CD4-positive, alpha-beta T cell treated with Interleukin-6 for 4 hours (primary cell): Measurements from ENCODE around the gene HYAL1.

Experiments
- DNase-seq: peaks from one replicate; pipeline ENCODE4 v3.0.0-alpha.2; 2020; ENCODE audit warnings: mixed read lengths

Gene HYAL1

DNA sequence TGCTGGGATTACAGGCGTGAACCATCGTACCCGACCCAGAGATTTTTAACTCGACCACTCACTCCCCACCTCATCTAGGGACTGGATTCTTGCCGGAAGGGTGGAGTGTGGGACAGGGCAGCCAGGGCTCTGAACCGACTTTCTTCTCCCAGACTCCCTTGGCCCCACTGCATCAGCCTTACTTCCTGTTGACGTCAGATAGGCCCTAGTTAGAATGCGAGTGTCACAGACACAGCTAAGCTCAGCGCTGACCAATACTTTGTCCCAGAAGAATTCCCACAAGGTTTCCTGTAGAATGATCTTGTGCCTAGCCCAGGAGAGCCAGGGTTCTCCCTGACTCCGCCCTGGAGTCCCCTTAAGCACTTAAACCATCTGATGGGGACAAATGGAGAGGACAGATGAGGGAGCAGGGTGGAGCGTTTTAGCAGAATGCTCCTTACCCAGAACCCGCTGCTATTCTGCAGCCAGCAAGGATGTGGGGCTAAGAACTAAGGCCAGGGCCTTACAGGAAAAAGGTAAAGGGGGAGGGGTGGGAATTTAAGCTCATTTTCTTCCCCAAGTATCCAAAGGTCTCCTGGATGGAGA is 30.5 kb upstream of the HYAL1 start:
- no peak for DNase-seq

DNA sequence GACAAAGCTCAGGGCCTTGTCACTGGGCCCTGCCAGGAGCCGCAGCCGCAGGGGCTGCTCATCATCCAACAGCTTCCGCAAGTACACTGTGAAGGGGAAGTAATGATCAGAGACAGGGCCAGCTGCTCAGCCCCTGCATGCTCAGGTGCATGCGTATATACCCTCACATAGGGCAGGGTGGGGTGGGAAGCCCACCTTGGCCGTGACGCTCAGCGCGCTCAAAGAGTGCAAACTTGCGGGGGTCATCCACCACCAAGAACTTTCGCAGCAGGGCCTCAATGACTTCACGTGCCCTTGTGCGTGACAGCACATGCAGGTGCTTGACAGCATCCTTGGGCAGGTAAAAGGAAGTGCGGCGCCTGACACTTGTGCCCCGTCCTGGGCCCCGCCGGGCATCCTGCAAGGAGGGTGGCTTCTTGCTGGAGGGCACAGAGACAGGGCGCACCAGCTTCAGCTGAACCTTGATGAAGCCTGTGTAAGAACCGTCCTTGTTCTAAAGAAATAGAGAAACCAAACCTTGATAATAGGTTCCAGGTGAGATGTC is 28.1 kb upstream of the HYAL1 start:
- DNase-seq = no peak

GRCh38 chr3:50330330-50330729 is 27.0 kb upstream of the HYAL1 start:
- DNase-seq = no peak

- peak; percentile 97 for DNase-seq
These were observed 24.7 kb upstream of the HYAL1 start, which contains the start of gene TUSC2 for GRCh38 chr3:50327943-50328691. Gene TUSC2 (minus strand): TSS chr3:50328223. CDS start chr3:50328099, 124 bp downstream.

DNA sequence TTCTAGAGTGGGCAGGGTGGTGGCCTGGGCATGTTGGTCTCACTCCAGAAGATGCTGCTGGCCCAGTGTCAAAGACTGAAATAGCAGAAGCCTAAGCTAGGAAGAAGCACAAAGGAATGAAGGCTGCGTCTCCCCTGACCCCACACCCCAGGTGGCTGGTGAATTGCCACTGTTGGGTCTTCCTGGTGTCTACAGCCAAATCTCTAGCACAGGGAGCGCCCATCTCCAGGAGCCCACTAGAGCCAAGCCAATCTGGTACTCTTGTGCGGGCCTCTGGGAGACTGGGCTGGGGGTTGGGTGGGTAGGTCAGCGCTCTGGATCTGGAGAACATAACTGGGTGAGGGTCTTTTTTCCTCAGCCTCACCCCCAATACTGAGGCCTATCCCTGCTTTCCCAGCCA is 23.8 kb upstream of the HYAL1 start:
- no peak for DNase-seq

GRCh38 chr3:50326182-50326541 is 22.8 kb upstream of the HYAL1 start:
- DNase-seq = no peak

DNA sequence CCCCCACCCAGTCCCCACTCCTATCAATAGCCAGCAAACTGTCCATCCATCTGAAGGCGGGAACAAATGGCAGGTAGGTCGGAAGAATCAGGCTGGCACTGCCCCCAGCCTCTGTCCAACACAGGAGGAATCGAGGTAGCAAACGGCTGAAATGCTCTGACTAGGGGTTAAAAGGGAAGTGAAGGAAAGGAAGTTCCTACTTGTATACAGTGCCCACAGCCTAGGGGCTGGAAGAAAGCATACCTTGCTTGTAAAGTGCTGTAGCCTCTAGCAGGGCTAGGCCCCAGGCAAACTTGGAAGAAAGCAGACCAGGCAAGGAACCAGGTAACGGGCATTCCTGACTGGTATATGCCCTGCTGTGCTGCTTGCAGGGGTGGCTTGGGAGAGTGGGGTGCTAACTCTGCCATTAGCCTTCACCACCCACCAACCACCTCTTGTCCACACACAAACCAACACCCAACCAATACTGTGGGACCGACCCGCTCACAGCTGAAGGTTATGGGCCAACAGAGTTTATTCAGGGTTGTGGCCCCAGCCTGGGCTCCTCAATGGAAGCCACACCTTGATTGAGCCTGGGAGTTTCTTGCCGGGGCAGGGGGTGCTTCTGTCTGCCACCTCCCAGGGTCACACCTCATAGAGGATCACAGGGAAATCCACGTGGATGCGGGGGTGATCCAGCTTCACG is 22.3 kb upstream of the HYAL1 start:
- DNase-seq = no peak

DNA sequence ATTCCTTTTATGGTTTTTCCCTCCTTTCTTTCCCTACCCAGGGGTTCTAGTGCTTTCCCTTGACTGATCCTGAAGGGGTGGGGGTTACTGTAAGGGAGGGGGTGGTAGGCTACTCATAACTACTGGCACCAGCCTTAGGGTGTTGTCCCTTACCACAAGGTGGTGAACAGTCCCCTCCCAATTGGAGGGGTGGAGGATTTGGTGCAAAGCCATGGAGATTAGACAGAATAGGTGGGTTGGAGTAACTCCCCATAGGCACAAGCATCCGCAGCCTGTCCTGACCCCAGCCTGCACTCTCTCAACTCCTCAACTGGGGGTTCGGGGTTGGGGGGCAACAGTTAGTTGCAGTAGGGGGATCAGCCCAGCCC is 21.7 kb upstream of the HYAL1 start:
- DNase-seq = no peak

DNA sequence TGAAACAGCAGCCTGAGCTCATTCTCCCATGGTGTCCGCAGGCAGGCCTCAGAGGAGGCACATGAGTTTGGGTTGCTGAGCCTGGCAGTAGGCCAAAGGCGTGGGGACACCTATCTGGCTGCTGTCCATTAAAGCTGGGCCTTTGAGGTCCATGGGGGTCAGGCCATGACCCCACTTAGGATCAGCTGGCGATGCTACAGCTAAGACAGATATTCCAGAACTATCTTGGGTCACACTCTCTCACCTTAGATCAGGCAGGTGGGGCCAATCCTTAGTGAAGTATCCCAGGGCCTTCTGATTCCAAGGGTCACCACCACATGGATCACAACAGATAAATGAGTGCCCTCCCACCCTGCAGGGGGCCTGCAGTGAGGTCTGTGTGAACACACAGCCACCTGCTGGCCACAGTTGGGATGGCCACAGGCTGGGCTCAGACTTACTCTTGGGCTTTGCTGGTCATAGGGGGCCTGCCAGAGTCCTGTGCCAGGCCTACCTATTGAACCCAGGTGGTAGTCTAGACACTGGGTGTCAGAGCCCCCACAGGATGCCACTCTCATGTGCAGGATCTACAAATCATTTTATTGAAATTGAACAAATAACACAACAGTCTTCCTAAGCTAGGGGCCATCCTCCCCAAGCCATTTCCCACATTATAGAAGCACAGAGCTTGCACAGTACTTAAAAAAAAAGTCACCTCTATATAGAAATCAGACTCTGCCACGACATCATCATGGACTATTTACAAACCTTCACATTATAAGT is 21.2 kb upstream of the HYAL1 start:
- peak; percentile 67 for DNase-seq

- no peak for DNase-seq
These were observed 20.3 kb upstream of the HYAL1 start for GRCh38 chr3:50323614-50324199.

DNA sequence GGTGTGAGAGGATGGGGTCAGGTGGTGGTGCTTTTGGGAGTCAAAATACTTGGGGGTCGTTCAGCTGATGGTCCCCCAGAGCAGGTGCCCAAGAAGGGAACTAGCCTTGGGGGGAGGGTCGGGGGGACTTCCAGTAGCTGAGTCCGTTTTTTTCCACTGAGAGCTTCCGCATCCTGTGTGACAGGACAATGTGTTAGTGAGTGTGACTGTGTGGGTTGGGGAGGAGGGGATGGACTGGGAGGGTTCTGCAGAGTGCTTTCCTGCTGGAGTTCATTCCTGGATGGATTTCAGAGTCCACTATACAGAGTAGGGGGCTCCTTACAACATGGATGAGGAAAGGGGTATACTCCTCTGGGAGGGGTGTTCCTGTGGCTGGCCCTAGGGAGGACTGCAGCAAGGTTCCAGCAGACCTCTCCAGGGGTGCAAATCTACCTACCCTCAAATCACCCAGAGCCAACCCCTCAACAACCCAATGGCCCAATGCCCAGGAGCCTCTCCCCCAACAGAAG is 19.8 kb upstream of the HYAL1 start:
- no peak for DNase-seq

DNA sequence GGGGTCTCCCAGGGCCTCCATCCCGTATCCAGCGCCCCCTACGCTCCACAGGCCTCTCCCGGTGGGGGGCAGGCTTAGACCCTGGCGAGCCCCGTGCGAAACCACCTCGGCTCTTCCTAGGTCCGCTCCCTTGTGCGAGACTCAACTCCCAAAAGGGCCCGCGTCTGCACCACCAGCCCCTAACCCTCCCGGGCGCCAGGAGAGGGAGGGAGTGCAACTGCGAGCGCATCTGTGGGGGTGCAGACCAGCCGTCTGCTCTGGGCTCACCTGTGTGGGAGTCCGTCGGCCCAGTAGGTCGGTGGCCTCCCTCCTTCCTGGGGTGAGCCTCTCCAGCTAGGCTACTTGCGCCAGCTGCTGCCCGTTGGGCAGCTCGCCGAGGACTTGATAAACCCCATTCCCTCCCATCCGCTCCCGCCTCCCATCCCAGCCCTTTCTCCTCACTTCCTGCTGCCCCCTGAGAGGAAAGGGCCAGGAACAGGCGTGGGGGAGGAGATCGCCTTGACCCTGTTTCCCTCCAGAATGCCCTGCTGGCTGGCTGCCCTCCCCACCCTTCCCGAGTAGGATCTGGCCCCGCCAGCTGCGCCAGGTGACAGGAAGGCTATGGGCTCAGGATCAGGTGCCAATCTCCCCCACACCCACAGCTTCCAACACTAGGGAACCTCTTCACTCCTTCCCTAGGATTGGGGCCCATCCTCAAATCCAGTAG is 19.2 kb upstream of the HYAL1 start, which contains the start of gene HYAL2:
TSS of gene HYAL2 (minus strand) at position 360 of the 706 bp plus-strand sequence. CDS start 2,256 bp downstream, outside the sequence.
- DNase-seq = no peak

DNA sequence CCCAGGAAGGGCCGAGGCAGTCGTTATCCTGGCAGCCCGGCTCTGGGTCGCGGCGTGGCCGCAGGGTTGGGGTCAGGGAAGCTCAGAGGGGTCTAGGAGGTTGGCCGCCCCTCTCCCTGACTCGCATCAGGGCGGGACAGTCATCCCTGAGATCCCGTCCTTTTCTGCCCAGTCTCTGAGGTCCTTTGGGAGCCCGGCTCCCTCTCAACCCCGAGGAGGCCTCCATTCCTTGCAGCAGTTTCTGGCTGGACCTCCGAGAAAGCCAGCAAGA is 18.7 kb upstream of the HYAL1 start:
- DNase-seq = no peak

- peak; percentile 88 for DNase-seq
These were observed 18.2 kb upstream of the HYAL1 start for GRCh38 chr3:50321336-50322114.

- DNase-seq = peak; percentile 79
These were observed 17.5 kb upstream of the HYAL1 start for GRCh38 chr3:50320853-50321335.

DNA sequence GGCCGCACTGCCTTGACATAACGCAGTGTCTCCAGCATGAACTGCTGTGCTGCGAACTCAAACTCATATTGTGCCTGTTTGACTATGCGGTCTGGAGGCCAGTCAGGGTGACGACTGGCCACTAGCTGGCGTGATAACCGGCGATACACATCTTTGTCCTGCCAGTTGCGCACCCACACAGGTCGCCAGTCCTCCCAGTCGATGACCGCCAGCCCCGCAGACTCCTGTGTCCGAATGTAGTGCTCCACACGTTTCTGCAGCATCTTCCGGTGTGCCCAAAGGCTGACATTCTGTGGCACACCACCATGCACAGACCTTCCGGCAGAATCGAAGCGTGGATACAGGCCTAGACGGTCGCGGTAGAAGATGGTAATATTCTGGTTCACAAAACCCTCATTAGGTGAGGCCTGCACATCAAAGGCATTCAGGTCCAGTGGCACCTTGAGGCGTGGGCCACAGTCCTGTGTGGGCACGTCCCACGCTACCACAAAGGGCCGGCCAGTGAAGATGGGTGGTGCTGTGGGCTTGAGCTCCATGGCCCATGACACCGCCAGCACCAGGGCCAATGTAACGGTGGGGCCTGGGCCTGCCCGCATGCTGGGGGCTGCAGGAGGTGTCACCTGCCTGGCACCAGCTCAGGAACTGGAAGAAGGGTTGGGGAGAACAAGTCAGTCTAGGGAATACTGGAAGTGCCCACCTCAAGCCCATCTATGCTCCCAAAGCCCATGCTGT is 16.7 kb upstream of the HYAL1 start:
- no peak for DNase-seq

GRCh38 chr3:50319181-50319893 is 16.0 kb upstream of the HYAL1 start:
- no peak for DNase-seq

DNA sequence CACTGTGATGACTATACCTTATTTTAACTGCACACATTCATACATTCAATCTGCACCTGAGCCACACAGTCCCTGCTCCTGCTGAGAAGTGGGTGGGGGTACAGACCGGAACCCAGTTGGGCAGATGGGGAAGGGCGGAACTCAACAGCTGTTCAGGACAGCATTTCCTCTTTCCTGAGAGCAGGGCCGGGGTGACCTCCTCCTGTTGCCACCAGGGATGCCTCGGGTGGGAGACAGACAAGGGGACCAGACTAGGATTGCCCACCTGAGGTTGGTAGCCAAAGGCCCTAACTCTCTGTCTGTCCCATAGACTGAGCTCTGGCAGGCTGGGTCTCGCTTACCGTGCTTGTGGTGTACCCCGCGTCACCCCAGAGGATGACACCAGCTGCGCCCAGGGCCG is 15.2 kb upstream of the HYAL1 start:
- DNase-seq = no peak

DNA sequence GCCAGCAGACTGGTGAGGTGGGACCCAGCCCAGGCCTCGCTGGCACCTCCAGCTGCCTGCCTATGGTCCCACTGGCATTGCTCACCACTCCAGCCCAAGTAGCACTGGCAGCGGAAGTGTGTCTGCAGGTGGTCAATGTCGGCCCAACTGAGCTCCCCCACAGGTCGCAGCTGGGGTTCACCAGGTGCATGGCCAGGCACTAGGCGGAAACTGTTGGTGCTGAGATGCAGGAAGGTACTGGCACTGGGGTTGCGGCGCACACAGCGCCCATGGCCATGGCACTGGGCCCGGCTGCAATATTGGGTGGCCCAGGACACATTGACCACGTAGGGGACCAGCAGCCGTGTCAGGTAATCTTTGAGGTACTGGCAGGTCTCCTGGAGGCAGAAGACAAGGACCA is 14.8 kb upstream of the HYAL1 start:
- DNase-seq = no peak

GRCh38 chr3:50317300-50317699 is 13.9 kb upstream of the HYAL1 start:
- no peak for DNase-seq
